Tibial artery (tissue), 4 donors: ENCODE data around the gene SAMD4A.

Source experiments
- DNase-seq, 2 donors: peaks; one replicate each; pipeline ENCODE4 v3.0.0-alpha.2; 2019
- H3K27ac ChIP-seq, 2 donors: fragments of 200-600 bp; sonication (generic) in 1 of 2; 1 replicate in 1 of 2; 2 replicates in 1 of 2; pipeline ENCODE4 v1.5.1; 2018 to 2019; ENCODE audit warnings: mild to moderate bottlenecking in 1 of 2
- H3K27me3 ChIP-seq, 2 donors: fragments of 200-600 bp; sonication (generic) in 1 of 2; one replicate each; pipeline versions ENCODE4 v1.5.1 to v1.6.0; 2016 to 2019
- H3K36me3 ChIP-seq, 3 donors: fragments of 200-600 bp; sonication (generic) in 2 of 3; one replicate each; pipeline ENCODE4 v1.5.1; 2016 to 2019; ENCODE audit warnings: mild to moderate bottlenecking in 2 of 3
- H3K4me1 ChIP-seq, 4 donors: fragments of 200-600 bp; sonication (generic) in 2 of 4; 1 replicate in 3 of 4; 2 replicates in 1 of 4; pipeline ENCODE4 v1.5.1; 2016 to 2019
- H3K4me3 ChIP-seq, 2 donors: fragments of 200-600 bp; sonication (generic) in 1 of 2; 1 replicate in 1 of 2; 2 replicates in 1 of 2; pipeline ENCODE4 v1.5.1; 2018 to 2019; ENCODE audit warnings: mild to moderate bottlenecking in 2 of 2
- H3K9me3 ChIP-seq, 3 donors: fragments of 200-600 bp; sonication (generic) in 1 of 3; one replicate each; pipeline ENCODE4 v1.5.1; 2016 to 2019
- intact Hi-C: fragments of 100-400 bp; cut with DNase I; formaldehyde crosslinking; loops from one replicate; pipeline ENCODE4 v1.15.0; 2023; ENCODE audit warnings: low total_unique reads
- TF ChIP-seq, protein P1 (sequence below), 2 experiments: fragments of 200-600 bp in 1 of 2; fragments of 450-650 bp in 1 of 2; IDR thresholded peaks; one replicate each; pipeline ENCODE4 v1.5.1; 2017 to 2019; ENCODE audit warnings: antibody characterized with exemption in 2 of 2, mild to moderate bottlenecking in 1 of 2, moderate library complexity in 1 of 2

Gene SAMD4A

DNA sequence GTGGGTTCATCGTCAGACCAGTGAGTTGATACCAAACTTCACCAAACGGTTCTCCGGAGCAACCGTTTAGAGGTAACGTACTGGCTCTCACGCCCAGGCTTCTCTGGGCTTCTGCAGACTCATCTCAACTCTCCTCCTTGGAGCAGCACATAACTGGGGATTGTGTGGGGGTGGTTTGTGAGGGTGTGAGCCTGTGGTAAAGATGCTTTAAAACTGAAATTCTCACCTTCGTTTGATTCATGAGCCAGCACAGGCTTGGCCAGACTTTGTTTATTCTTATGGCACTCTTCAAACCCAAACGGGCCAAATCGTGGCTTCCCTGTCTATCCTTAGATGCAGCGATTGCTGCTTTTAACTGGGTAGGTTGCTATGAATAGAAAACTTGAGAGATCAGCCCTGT lies 121.3 kb downstream of the SAMD4A start:
- intact Hi-C loops: loop anchor here (5.0 kb wide), 1 partner anchor 84 kb away; no protein-coding TSS in a partner anchor
- Histone ChIP-seq H3K4me1 (peaks cover 0 to 87% (median 51%) of the 10 kb centered on the region in 4 donors), H3K36me3 (no peaks in the 10 kb centered on the region), H3K4me3 (no peak overlapping the region), H3K27ac (peak overlapping the region; percentile 78 to 91), H3K27me3 (no peaks in the 10 kb centered on the region), H3K9me3 (no peaks in the 10 kb centered on the region)
- TF ChIP-seq, protein P1, sequence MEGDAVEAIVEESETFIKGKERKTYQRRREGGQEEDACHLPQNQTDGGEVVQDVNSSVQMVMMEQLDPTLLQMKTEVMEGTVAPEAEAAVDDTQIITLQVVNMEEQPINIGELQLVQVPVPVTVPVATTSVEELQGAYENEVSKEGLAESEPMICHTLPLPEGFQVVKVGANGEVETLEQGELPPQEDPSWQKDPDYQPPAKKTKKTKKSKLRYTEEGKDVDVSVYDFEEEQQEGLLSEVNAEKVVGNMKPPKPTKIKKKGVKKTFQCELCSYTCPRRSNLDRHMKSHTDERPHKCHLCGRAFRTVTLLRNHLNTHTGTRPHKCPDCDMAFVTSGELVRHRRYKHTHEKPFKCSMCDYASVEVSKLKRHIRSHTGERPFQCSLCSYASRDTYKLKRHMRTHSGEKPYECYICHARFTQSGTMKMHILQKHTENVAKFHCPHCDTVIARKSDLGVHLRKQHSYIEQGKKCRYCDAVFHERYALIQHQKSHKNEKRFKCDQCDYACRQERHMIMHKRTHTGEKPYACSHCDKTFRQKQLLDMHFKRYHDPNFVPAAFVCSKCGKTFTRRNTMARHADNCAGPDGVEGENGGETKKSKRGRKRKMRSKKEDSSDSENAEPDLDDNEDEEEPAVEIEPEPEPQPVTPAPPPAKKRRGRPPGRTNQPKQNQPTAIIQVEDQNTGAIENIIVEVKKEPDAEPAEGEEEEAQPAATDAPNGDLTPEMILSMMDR (IDR thresholded peaks at IDR 0.05): no peak
- no peak for DNase-seq

DNA sequence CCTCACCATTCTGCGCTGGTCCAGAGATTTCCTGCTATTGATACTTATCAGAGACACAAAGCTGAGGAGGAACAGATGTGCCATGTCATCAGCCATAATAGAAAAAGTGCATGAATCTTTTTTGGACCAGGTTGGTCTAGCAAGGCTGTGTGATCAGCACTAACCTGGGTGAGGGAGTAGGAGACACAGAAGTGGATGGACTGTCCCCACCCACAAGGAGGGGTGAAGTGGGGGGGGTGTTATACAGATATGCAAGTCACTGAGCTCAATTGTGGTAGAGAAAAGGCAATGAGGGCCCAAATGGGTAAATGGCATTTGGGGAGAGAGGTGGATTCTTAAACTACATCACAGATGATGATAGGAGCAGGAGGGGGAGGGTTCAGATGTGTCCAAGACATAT lies 123.0 kb downstream of the SAMD4A start:
- TF ChIP-seq, protein P1 (IDR thresholded peaks at IDR 0.05): no peak
- peaks cover 0 to 71% (median 37%) of the 10 kb centered on the region in 4 donors for H3K4me1 ChIP-seq

DNA sequence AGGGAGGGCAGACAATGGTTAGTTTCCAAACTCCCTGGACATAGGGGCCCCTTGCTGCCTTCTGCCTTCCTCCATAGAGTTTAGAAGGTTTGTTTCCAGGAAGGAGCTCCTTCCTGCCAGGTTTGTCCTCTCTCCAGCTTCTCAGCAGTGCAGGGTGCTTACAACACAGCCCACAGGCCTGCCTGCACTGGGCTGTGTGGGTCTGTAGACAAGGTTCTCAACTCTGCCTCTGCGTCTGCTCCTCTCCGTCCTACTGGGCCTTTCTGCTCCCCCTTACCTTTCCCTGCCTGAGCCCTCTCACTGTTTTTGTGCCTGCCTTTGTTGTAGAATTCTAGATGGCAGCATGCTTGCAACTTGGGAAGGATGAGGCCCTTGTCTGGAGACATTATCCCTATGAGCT lies 124.0 kb downstream of the SAMD4A start:
- Histone ChIP-seq H3K27me3 (no peaks in the 10 kb centered on the region), H3K9me3 (no peaks in the 10 kb centered on the region), H3K27ac (peak overlapping the region; percentile 51 to 91), H3K4me1 (peaks cover 0 to 62% (median 27%) of the 10 kb centered on the region in 4 donors), H3K4me3 (no peak overlapping the region), H3K36me3 (no peaks in the 10 kb centered on the region)
- TF ChIP-seq, protein P1 (IDR thresholded peaks at IDR 0.05): no peak
- DNase-seq: no peak
- intact Hi-C loops: loop anchor here (5.0 to 10.0 kb wide), 2 partner anchors 114 to 124 kb away; partner anchors contain the start of gene SAMD4A

More for the DNA sequence above, 123.0 kb downstream of the SAMD4A start:
- Histone ChIP-seq H3K4me3 (no peak overlapping the region), H3K9me3 (no peaks in the 10 kb centered on the region), H3K36me3 (no peaks in the 10 kb centered on the region), H3K27ac (peak overlapping the region; percentile 51 to 91), H3K27me3 (no peaks in the 10 kb centered on the region)
- intact Hi-C loops: loop anchor here (5.0 to 10.0 kb wide), 3 partner anchors 82 to 123 kb away; partner anchors contain the start of gene SAMD4A
- DNase-seq: no peak

DNA sequence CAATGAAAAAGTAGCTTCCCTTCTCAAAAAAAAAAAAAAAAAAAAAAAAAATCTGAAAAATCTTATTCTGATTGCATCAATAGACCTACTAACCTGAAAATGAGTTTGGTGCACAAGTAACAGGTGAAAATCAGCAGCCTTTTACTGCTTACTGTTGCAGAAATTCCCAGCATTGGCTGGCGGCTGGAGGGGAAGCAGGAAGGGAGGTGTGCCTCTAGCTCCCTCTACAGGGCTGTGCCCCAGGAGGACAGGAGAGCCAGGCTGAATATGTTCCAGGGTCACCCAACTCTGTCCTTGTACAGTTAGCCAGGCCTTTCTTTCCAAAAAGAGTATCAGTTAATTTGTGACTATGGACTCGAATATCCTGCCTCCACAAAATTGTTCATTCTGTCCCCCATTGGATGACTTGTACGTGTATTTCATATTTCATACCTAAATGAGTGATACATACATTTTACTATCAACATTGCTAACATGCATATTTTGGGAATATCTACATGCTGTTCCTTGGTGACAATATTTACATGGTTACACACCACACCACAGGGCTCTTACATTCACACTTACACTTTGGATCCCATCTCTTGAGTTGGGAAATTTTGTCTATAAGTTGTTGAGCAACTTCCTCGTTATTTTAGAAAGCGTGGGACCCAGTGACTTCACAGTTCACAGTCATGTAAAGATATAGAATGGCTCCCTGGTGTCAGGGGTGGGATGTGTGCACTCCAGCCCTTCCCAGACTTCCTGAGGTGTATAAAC lies 124.8 kb downstream of the SAMD4A start:
- no peaks in the 10 kb centered on the region for H3K27me3 ChIP-seq
- DNase-seq: peak; percentile 82 to 88
- H3K4me3 ChIP-seq: no peak overlapping the region
- intact Hi-C loops: loop anchor here (5.0 to 10.0 kb wide), 2 partner anchors 113 to 124 kb away; partner anchors contain the start of gene SAMD4A
- no peaks in the 10 kb centered on the region for H3K36me3 ChIP-seq
- H3K9me3 ChIP-seq: no peaks in the 10 kb centered on the region
- TF ChIP-seq, protein P1 (IDR thresholded peaks at IDR 0.05): peak; percentile 85
- peaks cover 0 to 62% (median 24%) of the 10 kb centered on the region in 4 donors for H3K4me1 ChIP-seq
- H3K27ac ChIP-seq: peak overlapping the region in 1 of 2 donors; percentile 91

DNA sequence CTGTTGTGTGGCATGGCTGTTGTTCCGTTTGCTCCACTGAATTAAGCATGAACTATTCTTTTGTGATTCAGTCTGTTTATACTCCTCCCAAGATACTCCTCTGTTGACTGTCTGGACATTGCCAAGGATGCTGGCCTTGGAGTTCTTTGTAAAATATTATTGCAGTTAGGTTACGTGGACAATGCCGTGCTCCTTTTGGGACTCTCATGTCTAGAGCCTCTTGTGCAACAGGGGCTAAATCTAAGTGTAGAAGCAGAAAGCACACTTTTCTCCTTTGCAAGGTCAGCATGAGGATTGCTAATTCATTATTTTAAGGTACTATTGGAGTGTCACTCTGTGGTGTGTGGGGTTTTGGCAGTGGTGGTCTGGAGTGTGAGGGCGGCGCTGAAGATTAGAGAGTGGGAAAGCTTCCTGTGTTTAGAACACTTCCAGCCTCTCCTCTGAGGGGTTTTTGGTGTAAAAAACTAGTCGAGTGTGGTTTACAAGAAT lies 125.4 kb downstream of the SAMD4A start:
- H3K9me3 ChIP-seq: no peaks in the 10 kb centered on the region

More for the DNA sequence above, 125.4 kb downstream of the SAMD4A start:
- no peaks in the 10 kb centered on the region for H3K36me3 ChIP-seq
- TF ChIP-seq, protein P1 (IDR thresholded peaks at IDR 0.05): no peak
- H3K27me3 ChIP-seq: no peaks in the 10 kb centered on the region
- H3K4me1 ChIP-seq: peaks cover 0 to 61% (median 21%) of the 10 kb centered on the region in 4 donors
- no peak for DNase-seq
- no peak overlapping the region for H3K27ac ChIP-seq
- intact Hi-C loops: loop anchor here (5.0 to 10.0 kb wide), 2 partner anchors 112 to 125 kb away; partner anchors contain the start of gene SAMD4A
- no peak overlapping the region for H3K4me3 ChIP-seq
